ENCODE measurements around the gene TMSB4Y.

- TF ChIP-seq EP300 (IDR thresholded peaks at IDR 0.05) (no peak), CTCF (IDR thresholded peaks at IDR 0.05) (peak in 1 of 3 experiments; percentile 24), POLR2A (IDR thresholded peaks at IDR 0.05; ENCODE audit: low read depth) (no peak), POLR2AphosphoS5 (IDR thresholded peaks at IDR 0.05) (no peak)
These were observed 47.8 kb downstream of the TMSB4Y start for GRCh38 chrY:13751289-13752071.
